Common myeloid progenitor, CD34-positive (primary cell): Measurements from ENCODE around the gene FLOT2.
A peak's percentile ranks its signal among the peaks of the same experiment; 100 is the strongest.

Experiments
- CTCF ChIA-PET: fragments of 350-600 bp; sonication (Branson Sonifier 250); formaldehyde crosslinking; loops from one replicate; lab custom pipeline; 2021; ENCODE audit warnings: antibody characterized with exemption; lab: Charles Lee
- POLR2A ChIA-PET: fragments of 350-600 bp; sonication (Branson Sonifier 250); formaldehyde crosslinking; loops from one replicate; lab custom pipeline; 2021; ENCODE audit warnings: antibody characterized with exemption; lab: Charles Lee
- DNase-seq, 3 donors: peaks; one replicate each; pipeline versions ENCODE4 v3.0.0 to v3.0.0-alpha.2; 2013
- H3K27ac ChIP-seq, 2 experiments: 1 replicate in 1 of 2; 2 replicates in 1 of 2; pipeline ENCODE4 v1.7.0; 2013; ENCODE audit warnings: inconsistent platforms in 2 of 2, low read length in 2 of 2, mild to moderate bottlenecking in 2 of 2, low read depth in 1 of 2, moderate library complexity in 1 of 2; ENCODE audit not compliant: severe bottlenecking in 2 of 2, insufficient read depth in 1 of 2, poor library complexity in 1 of 2
- H3K27me3 ChIP-seq, 5 experiments: replicated peaks in 2 of 5; 1 replicate in 3 of 5; 2 replicates in 2 of 5; pipeline versions ENCODE4 v1.6.1 to v1.7.0; 2013; ENCODE audit warnings: low read length in 4 of 5, mild to moderate bottlenecking in 2 of 5, moderate library complexity in 2 of 5, inconsistent platforms in 1 of 5; ENCODE audit not compliant: insufficient read depth in 5 of 5, control insufficient read depth in 4 of 5
- H3K36me3 ChIP-seq, 4 experiments: 1 replicate in 2 of 4; 2 replicates in 2 of 4; pipeline versions ENCODE4 v1.6.1 to v1.7.0; 2013; ENCODE audit warnings: low read length in 3 of 4, control low read depth in 1 of 4, mild to moderate bottlenecking in 1 of 4; ENCODE audit not compliant: control insufficient read depth in 4 of 4, insufficient read depth in 4 of 4
- H3K4me1 ChIP-seq, 4 experiments: 1 replicate in 3 of 4; 2 replicates in 1 of 4; pipeline versions ENCODE4 v1.6.1 to v1.7.1; 2013; ENCODE audit warnings: low read length in 3 of 4, mild to moderate bottlenecking in 3 of 4, control low read depth in 1 of 4, inconsistent platforms in 1 of 4, moderate library complexity in 1 of 4; ENCODE audit not compliant: control insufficient read depth in 4 of 4, insufficient read depth in 4 of 4; ENCODE audit errors: control extremely low read depth in 1 of 4
- H3K4me3 ChIP-seq, 7 experiments: 1 replicate in 4 of 7; 2 replicates in 3 of 7; pipeline versions ENCODE4 v1.5.1 to v1.7.0; 2013; ENCODE audit warnings: mild to moderate bottlenecking in 7 of 7, low read length in 6 of 7, moderate library complexity in 6 of 7, inconsistent platforms in 2 of 7, low read depth in 2 of 7, control low read depth in 1 of 7; ENCODE audit not compliant: insufficient read depth in 4 of 7, control insufficient read depth in 1 of 7; ENCODE audit errors: extremely low read depth in 1 of 7
- H3K9me3 ChIP-seq, 5 experiments: 1 replicate in 4 of 5; 2 replicates in 1 of 5; pipeline versions ENCODE4 v1.6.1 to v1.7.1; 2013; ENCODE audit warnings: low read length in 4 of 5, mild to moderate bottlenecking in 2 of 5, inconsistent platforms in 1 of 5, low read depth in 1 of 5, moderate library complexity in 1 of 5; ENCODE audit not compliant: control insufficient read depth in 4 of 5, insufficient read depth in 2 of 5; ENCODE audit errors: control extremely low read depth in 1 of 5
- WGBS: methylation state at CpG from one replicate; pipeline ENCODE4 v1.1.5; 2013; ENCODE audit not compliant: insufficient coverage; 5-methylcytosine and 5-hydroxymethylcytosine counted together

Gene FLOT2

GRCh38 chr17:28862561-28862960 lies 35.0 kb downstream of the FLOT2 start:
- peaks cover 2 to 13% (median 9%) of the 10 kb centered on the region in 4 experiments for H3K4me1 ChIP-seq
- no peak for DNase-seq
- no peaks in the 10 kb centered on the region for H3K9me3 ChIP-seq
- H3K27me3 ChIP-seq: no peaks in the 10 kb centered on the region
- H3K27ac ChIP-seq: peak overlapping the region in 1 of 2 experiments; percentile 67
- H3K36me3 ChIP-seq: peaks cover 15 to 36% (median 27%) of the 10 kb centered on the region in 4 experiments
- H3K4me3 ChIP-seq: no peak overlapping the region
- 87% methylated on average over 3 of the region's 3 CpGs for WGBS
- CTCF ChIA-PET: interaction anchor here (1.4 to 9.0 kb wide), 2 partner anchors 9 to 13 kb away, joined by 4 to 41 read pairs; no protein-coding TSS in a partner anchor
- POLR2A ChIA-PET: no interaction called here

- DNase-seq: no peak
- WGBS: 91% methylated on average over 7 of the region's 8 CpGs
- no peaks in the 10 kb centered on the region for H3K9me3 ChIP-seq
- peaks cover 2 to 13% (median 9%) of the 10 kb centered on the region in 4 experiments for H3K4me1 ChIP-seq
- no peaks in the 10 kb centered on the region for H3K27me3 ChIP-seq
- ChIA-PET POLR2A (no interaction called here), CTCF (interaction anchor here (0.9 to 9.0 kb wide), 5 partner anchors 9 to 37 kb away, joined by 3 to 41 read pairs (median 3); no protein-coding TSS in a partner anchor)
- peaks cover 15 to 40% (median 28%) of the 10 kb centered on the region in 4 experiments for H3K36me3 ChIP-seq
- H3K4me3 ChIP-seq: no peak overlapping the region
- H3K27ac ChIP-seq: peak overlapping the region in 1 of 2 experiments; percentile 67
Measured at GRCh38 chr17:28861393-28862203, 35.9 kb downstream of the FLOT2 start.

DNA sequence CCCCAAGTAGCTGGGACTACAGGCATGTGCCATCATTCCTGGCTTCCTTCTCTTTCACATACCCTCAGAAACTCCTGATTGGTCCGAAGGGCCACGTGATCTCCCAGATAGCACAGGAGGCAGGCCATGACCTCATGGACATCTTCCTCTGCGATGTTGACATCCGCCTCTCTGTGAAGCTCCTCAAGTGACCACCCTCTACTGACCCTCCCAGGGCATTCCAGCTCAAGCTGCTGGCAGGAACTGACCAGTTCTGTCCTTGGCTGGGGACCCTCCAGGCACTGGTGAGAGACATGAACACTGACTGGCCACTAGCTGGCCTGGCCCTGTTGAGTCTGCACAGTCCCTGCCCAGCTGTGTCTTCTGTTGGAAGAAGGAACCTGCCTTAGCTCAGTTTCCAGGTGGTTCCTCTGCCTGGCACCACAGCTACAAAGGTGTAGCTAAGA lies 37.1 kb downstream of the FLOT2 start:
- Histone ChIP-seq H3K27me3 (no peaks in the 10 kb centered on the region), H3K4me3 (no peak overlapping the region), H3K9me3 (no peaks in the 10 kb centered on the region), H3K4me1 (peaks cover 3 to 11% (median 8%) of the 10 kb centered on the region in 4 experiments), H3K27ac (peak overlapping the region in 1 of 2 experiments; percentile 54), H3K36me3 (peaks cover 18 to 46% (median 33%) of the 10 kb centered on the region in 4 experiments)
- 100% methylated on average over 4 of the region's 4 CpGs for WGBS
- DNase-seq: no peak
- POLR2A ChIA-PET: interaction anchor here (0.6 kb wide), 1 partner anchor 367 kb away, joined by 3 read pairs; no protein-coding TSS in a partner anchor
- CTCF ChIA-PET: interaction anchor here (0.9 to 9.0 kb wide), 5 partner anchors 11 to 96 kb away, joined by 3 to 41 read pairs (median 3); no protein-coding TSS in a partner anchor

- CTCF ChIA-PET: interaction anchor here (0.5 to 9.0 kb wide), 5 partner anchors 9 to 44 kb away, joined by 3 to 41 read pairs (median 3); no protein-coding TSS in a partner anchor
- POLR2A ChIA-PET: no interaction called here
- H3K27me3 ChIP-seq: no peaks in the 10 kb centered on the region
- no peak for DNase-seq
- H3K9me3 ChIP-seq: no peaks in the 10 kb centered on the region
- H3K36me3 ChIP-seq: peaks cover 18 to 46% (median 33%) of the 10 kb centered on the region in 4 experiments
- WGBS: 50% methylated on average over 1 of the region's 2 CpGs
- no peak overlapping the region for H3K27ac ChIP-seq
- peaks cover 4 to 16% (median 13%) of the 10 kb centered on the region in 4 experiments for H3K4me1 ChIP-seq
- no peak overlapping the region for H3K4me3 ChIP-seq
Measured at GRCh38 chr17:28858801-28859355, 38.7 kb downstream of the FLOT2 start.

- WGBS: 86% methylated on average over 1 of the region's 3 CpGs
- H3K36me3 ChIP-seq: peaks cover 18 to 46% (median 33%) of the 10 kb centered on the region in 4 experiments
- POLR2A ChIA-PET: no interaction called here
- H3K4me3 ChIP-seq: no peak overlapping the region
- CTCF ChIA-PET: interaction anchor here (0.6 to 9.0 kb wide), 5 partner anchors 8 to 56 kb away, joined by 3 to 41 read pairs (median 3); no protein-coding TSS in a partner anchor
- H3K4me1 ChIP-seq: peaks cover 4 to 16% (median 13%) of the 10 kb centered on the region in 4 experiments
- no peaks in the 10 kb centered on the region for H3K9me3 ChIP-seq
- no peaks in the 10 kb centered on the region for H3K27me3 ChIP-seq
- no peak for DNase-seq
- no peak overlapping the region for H3K27ac ChIP-seq
Measured at GRCh38 chr17:28857905-28858800, 39.4 kb downstream of the FLOT2 start.

DNA sequence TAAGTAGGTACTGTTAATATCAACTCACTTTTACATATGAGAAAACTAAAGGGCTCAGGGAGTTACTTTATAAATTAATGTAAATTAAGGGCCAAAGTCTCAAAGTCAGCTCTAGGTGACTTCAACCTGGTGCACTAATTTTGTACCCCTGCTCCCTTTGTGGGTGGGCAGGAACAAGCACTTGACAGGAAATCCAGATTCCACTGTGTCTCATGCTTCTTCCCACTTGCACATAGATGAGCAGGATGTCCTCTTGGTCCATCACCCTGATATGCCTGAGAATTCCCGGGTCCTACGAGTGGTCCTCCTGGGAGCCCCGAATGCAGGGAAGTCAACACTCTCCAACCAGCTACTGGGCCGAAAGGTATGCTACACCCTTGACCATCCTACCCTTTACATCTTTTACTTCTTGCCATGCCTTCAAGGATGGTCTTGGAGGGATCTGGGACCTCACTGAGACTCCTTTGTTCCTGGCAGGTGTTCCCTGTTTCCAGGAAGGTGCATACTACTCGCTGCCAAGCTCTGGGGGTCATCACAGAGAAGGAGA lies 41.4 kb downstream of the FLOT2 start:
- no peak for DNase-seq
- Histone ChIP-seq H3K27me3 (no peaks in the 10 kb centered on the region), H3K9me3 (no peaks in the 10 kb centered on the region), H3K4me3 (peak overlapping the region in 1 of 7 experiments; percentile 95), H3K27ac (no peak overlapping the region), H3K36me3 (peaks cover 18 to 38% (median 29%) of the 10 kb centered on the region in 4 experiments), H3K4me1 (peaks cover 4 to 16% (median 13%) of the 10 kb centered on the region in 4 experiments)
- ChIA-PET CTCF (interaction anchor here (0.6 to 1.4 kb wide), 5 partner anchors 10 to 513 kb away, joined by 3 to 4 read pairs (median 3); no protein-coding TSS in a partner anchor), POLR2A (no interaction called here)
- WGBS: 100% methylated on average over 3 of the region's 5 CpGs
